Measurements from ENCODE around the gene EIF5A. TPM values are rescaled to one million over a fixed set of nuclear protein-coding genes. Genes with fewer than 3 reads are reported as not detected.

Gene EIF5A
- total RNA-seq, 4 donors from 2014 or later = 145 to 214 (median 204) TPM

GRCh38 chr17:7295230-7296180 is 11.9 kb upstream of the EIF5A start:
- Histone ChIP-seq H3K27me3 (peaks cover 0 to 37% (median 4%) of the 10 kb centered on the region in 4 donors), H3K9me3 (no peaks in the 10 kb centered on the region), H3K36me3 (no peaks in the 10 kb centered on the region), H3K4me3 (peak overlapping the region in 3 of 4 donors; percentile 5 to 46 (median 46)), H3K4me1 (peaks cover 58 to 64% (median 64%) of the 10 kb centered on the region in 4 donors), H3K27ac (replicated peaks in 1 of 4) (peak overlapping the region; percentile 81 to 96 (median 92))
- WGBS = 68% methylated on average over 42 of the region's 42 CpGs
- intact Hi-C loops (cut with DNase I) = loop anchor here (1.0 kb wide), 1 partner anchor 15 kb away; no protein-coding TSS in a partner anchor
- TF ChIP-seq EP300 (IDR thresholded peaks at IDR 0.05) (no peak), CTCF (IDR thresholded peaks at IDR 0.05) (no peak), POLR2AphosphoS5 (IDR thresholded peaks at IDR 0.05) (no peak), POLR2A (IDR thresholded peaks at IDR 0.05; ENCODE audit: low read depth) (no peak)
- no peak for DNase-seq (ENCODE audit: extremely low spot score)

GRCh38 chr17:7296189-7296861 is 11.1 kb upstream of the EIF5A start:
- H3K27me3 ChIP-seq = peaks cover 0 to 36% (median 4%) of the 10 kb centered on the region in 4 donors
- TF ChIP-seq POLR2A (IDR thresholded peaks at IDR 0.05; ENCODE audit: low read depth) (no peak), CTCF (IDR thresholded peaks at IDR 0.05) (peak; percentile 97 to 99 (median 99)), POLR2AphosphoS5 (IDR thresholded peaks at IDR 0.05) (peak; percentile 73 to 93), EP300 (IDR thresholded peaks at IDR 0.05) (peak; percentile 47)
- 7% methylated on average over 18 of the region's 51 CpGs for WGBS
- peak; percentile 98 for DNase-seq (ENCODE audit: extremely low spot score)
- no peaks in the 10 kb centered on the region for H3K9me3 ChIP-seq
- H3K4me3 ChIP-seq = peak overlapping the region; percentile 5 to 38 (median 29)
- no peaks in the 10 kb centered on the region for H3K36me3 ChIP-seq
- H3K4me1 ChIP-seq = peaks cover 49 to 56% (median 56%) of the 10 kb centered on the region in 4 donors
- intact Hi-C loops (cut with DNase I) = loop anchor here (1.0 kb wide), 1 partner anchor 16 kb away; no protein-coding TSS in a partner anchor
- H3K27ac ChIP-seq (replicated peaks in 1 of 4) = peak overlapping the region; percentile 81 to 96 (median 92)

- Histone ChIP-seq H3K4me1 (peaks cover 9 to 19% (median 15%) of the 10 kb centered on the region in 4 donors), H3K27ac (replicated peaks in 1 of 4) (no peak overlapping the region), H3K27me3 (no peaks in the 10 kb centered on the region), H3K36me3 (no peaks in the 10 kb centered on the region), H3K9me3 (no peaks in the 10 kb centered on the region), H3K4me3 (no peak overlapping the region)
- 92% methylated on average over 7 of the region's 7 CpGs for WGBS
- DNase-seq (ENCODE audit: extremely low spot score) = no peak
- no peak for TF ChIP-seq EP300 (IDR thresholded peaks at IDR 0.05)
- no peak for TF ChIP-seq POLR2A (IDR thresholded peaks at IDR 0.05; ENCODE audit: low read depth)
- no peak for TF ChIP-seq POLR2AphosphoS5 (IDR thresholded peaks at IDR 0.05)
- no peak for TF ChIP-seq CTCF (IDR thresholded peaks at IDR 0.05)
- intact Hi-C loops (cut with DNase I) = no loop called here
Observed at GRCh38 chr17:7304179-7304578, 3.2 kb upstream of the EIF5A start.

DNA sequence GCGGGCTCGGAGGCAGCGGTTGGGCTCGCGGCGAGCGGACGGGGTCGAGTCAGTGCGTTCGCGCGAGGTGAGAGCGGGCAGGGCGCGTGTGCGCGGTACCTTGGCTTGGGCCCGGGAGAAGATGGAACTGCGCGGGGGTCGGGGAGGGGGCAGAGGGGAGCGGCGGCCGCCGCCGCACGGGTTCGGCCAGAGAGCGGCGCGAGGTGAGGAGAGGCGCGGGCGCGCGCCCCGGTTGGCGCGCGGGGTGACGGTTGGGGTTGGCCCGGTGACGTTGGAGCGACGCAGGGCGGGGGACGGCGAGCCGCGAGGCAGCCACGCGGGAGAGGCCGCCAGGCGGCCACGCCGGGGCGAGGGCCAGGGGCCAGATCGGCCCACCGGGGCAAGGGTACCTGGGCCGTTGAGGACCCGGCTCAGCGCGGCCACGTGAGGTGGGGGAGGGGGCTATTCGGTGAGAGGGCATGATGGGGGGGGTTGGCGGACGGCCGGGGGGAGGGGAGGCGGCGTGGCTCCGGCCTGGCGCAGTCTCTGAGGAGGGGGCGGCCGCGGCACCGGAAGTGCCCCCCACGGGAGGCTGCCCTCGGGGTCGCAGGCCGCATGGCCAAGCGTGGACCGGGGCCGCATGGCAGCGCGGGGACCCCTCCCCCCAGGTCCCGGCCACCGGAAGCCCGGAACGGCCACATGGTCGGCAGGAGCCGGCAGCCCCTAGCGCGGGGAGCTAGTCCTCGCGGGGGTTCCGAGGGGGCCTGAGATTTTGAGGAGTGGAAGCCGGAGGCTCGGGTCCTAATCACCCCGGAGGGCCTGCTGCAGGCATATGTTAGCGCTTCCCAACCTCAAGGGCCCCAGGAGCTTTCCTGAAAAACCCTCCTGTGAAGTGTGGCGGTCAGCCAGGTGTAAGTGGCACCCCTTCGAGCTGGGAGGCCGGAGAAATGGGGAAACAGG is 527 bp downstream of the EIF5A start:
- Histone ChIP-seq H3K27me3 (no peaks in the 10 kb centered on the region), H3K4me3 (peak overlapping the region; percentile 95 to 100 (median 96)), H3K36me3 (peaks cover 31 to 36% (median 35%) of the 10 kb centered on the region in 4 donors), H3K4me1 (peaks cover 38 to 55% (median 47%) of the 10 kb centered on the region in 4 donors), H3K9me3 (no peaks in the 10 kb centered on the region), H3K27ac (replicated peaks in 1 of 4) (peak overlapping the region; percentile 95 to 100 (median 100))
- intact Hi-C loops (cut with DNase I) = no loop called here
- 1% methylated on average over 50 of the region's 104 CpGs for WGBS
- no peak for TF ChIP-seq POLR2AphosphoS5 (IDR thresholded peaks at IDR 0.05)
- TF ChIP-seq POLR2A (IDR thresholded peaks at IDR 0.05; ENCODE audit: low read depth) = no peak
- TF ChIP-seq EP300 (IDR thresholded peaks at IDR 0.05) = no peak
- TF ChIP-seq CTCF (IDR thresholded peaks at IDR 0.05) = peak in 1 of 3 experiments; percentile 22
- no peak for DNase-seq (ENCODE audit: extremely low spot score)
